ENCODE data around the gene IFT88. TPM values are rescaled to one million over a fixed set of nuclear protein-coding genes. Genes with fewer than 3 reads are reported as not detected.

Gene IFT88
- total and polyA plus RNA-seq, 11 donors = 3.4 to 11.4 (median 8.2) TPM

GRCh38 chr13:20728579-20729311, 161.8 kb downstream of the IFT88 start:
- Histone ChIP-seq H3K4me1 (no peaks in the 10 kb centered on the region), H3K36me3 (peaks cover 0 to 17% (median 0%) of the 10 kb centered on the region in 9 donors), H3K27ac (no peak overlapping the region), H3K27me3 (no peaks in the 10 kb centered on the region), H3K4me3 (no peak overlapping the region), H3K9me3 (no peaks in the 10 kb centered on the region)
- intact Hi-C loops (cut with DNase I) = no loop called here
- ATAC-seq (no peak), DNase-seq (no peak)
- WGBS, 4 donors = 75 to 77% (median 76%) methylated on average over 13 to 14 of the region's 14 CpGs
- TF ChIP-seq CTCF (IDR thresholded peaks at IDR 0.05) (no peak), POLR2A (IDR thresholded peaks at IDR 0.05) (no peak)

- no peak overlapping the region for H3K4me3 ChIP-seq
- intact Hi-C loops (cut with DNase I) = no loop called here
- TF ChIP-seq CTCF (IDR thresholded peaks at IDR 0.05) = no peak
- TF ChIP-seq POLR2A (IDR thresholded peaks at IDR 0.05) = no peak
- peaks cover 0 to 17% (median 0%) of the 10 kb centered on the region in 9 donors for H3K36me3 ChIP-seq
- no peaks in the 10 kb centered on the region for H3K27me3 ChIP-seq
- H3K27ac ChIP-seq = no peak overlapping the region
- no peak for DNase-seq
- 95 to 97% (median 96%) methylated on average over 30 to 33 of the region's 33 CpGs for WGBS, 4 donors
- H3K4me1 ChIP-seq = no peaks in the 10 kb centered on the region
- ATAC-seq = no peak
- H3K9me3 ChIP-seq = no peaks in the 10 kb centered on the region
Observed at GRCh38 chr13:20729633-20730585, 163.0 kb downstream of the IFT88 start.

GRCh38 chr13:20738616-20739015, 171.7 kb downstream of the IFT88 start:
- DNase-seq = no peak
- Histone ChIP-seq H3K27me3 (no peaks in the 10 kb centered on the region), H3K4me3 (no peak overlapping the region), H3K27ac (no peak overlapping the region), H3K36me3 (peaks cover 0 to 6% (median 0%) of the 10 kb centered on the region in 9 donors), H3K4me1 (no peaks in the 10 kb centered on the region), H3K9me3 (peaks cover 0 to 7% (median 0%) of the 10 kb centered on the region in 12 donors)
- 85 to 94% (median 90%) methylated on average over 6 of the region's 6 CpGs for WGBS, 4 donors
- no peak for ATAC-seq
- intact Hi-C loops (cut with DNase I) = no loop called here
- no peak for TF ChIP-seq CTCF (IDR thresholded peaks at IDR 0.05)
- no peak for TF ChIP-seq POLR2A (IDR thresholded peaks at IDR 0.05)

GRCh38 chr13:20740021-20740420, 173.1 kb downstream of the IFT88 start:
- no peaks in the 10 kb centered on the region for H3K27me3 ChIP-seq

More at GRCh38 chr13:20740021-20740420, 173.1 kb downstream of the IFT88 start:
- intact Hi-C loops (cut with DNase I) = no loop called here
- ATAC-seq = peak in 1 of 4 donors; percentile 34
- Histone ChIP-seq H3K4me3 (no peak overlapping the region), H3K36me3 (peaks cover 0 to 6% (median 0%) of the 10 kb centered on the region in 9 donors), H3K9me3 (peaks cover 0 to 7% (median 0%) of the 10 kb centered on the region in 12 donors), H3K4me1 (no peaks in the 10 kb centered on the region), H3K27ac (no peak overlapping the region)
- TF ChIP-seq POLR2A (IDR thresholded peaks at IDR 0.05) (no peak), CTCF (IDR thresholded peaks at IDR 0.05) (no peak)
- 95 to 98% (median 97%) methylated on average over 11 to 22 of the region's 22 CpGs for WGBS, 4 donors
- no peak for DNase-seq

All from heart left ventricle (tissue), 16 donors.